ENCODE measurements around the gene NEB. TPM values are rescaled to one million over a fixed set of nuclear protein-coding genes. Genes with fewer than 3 reads are reported as not detected.
A peak's percentile ranks its signal among the peaks of the same experiment; 100 is the strongest.

The NEB gene
- total and polyA plus RNA-seq, 2 of the 13 experiments (the other 11 are each of a cell fraction or from before 2014, with no cell fraction given), result 0.21 to 0.24 TPM

DNA sequence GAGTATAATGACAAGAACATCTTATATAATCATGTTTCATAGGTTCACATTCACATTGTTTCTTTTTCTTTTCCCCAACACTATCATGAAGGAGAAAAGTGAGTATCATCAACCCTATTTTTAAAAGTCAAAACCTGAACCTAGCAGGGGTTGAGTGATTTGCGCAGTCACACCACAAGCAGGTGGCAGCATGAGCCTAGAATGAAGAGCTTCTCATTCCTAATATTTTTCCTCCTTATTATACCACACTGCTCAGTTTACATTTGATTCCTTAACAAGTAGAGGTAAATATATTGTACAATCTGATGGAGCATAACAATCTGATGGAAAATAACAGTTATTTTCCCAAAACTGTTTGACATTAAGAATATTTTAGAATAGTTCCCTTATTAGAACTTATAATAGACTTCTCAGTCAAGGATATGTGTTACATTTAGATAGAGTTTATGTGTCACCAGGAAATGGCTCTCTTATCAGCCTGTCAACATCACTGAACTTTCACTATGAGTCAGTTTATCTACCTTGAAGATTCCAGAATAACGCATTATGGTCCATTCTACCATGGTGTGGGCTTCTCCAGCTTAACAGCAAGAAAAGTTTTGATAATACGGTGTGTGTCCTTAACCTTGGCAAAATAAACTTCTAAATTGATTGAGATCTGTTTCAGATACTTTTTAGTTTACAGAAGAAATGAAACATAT lies 119.5 kb downstream of the NEB start:
- no peak overlapping the region for H3K4me2 ChIP-seq (ENCODE audit: low read depth, low read length)
- H3K27ac ChIP-seq (ENCODE audit: extremely low read length, insufficient read depth, low read length), result no peak overlapping the region
- TF ChIP-seq STAG1 (CRISPR knock-in tag; IDR thresholded peaks at IDR 0.05) (peak; percentile 43), ZBTB7A (CRISPR knock-in tag; IDR thresholded peaks at IDR 0.05) (no peak), ZNF274 (CRISPR knock-in tag; IDR thresholded peaks at IDR 0.05) (no peak), ZNF121 (CRISPR knock-in tag; IDR thresholded peaks at IDR 0.05) (no peak)
- TF ChIP-seq, protein P1, sequence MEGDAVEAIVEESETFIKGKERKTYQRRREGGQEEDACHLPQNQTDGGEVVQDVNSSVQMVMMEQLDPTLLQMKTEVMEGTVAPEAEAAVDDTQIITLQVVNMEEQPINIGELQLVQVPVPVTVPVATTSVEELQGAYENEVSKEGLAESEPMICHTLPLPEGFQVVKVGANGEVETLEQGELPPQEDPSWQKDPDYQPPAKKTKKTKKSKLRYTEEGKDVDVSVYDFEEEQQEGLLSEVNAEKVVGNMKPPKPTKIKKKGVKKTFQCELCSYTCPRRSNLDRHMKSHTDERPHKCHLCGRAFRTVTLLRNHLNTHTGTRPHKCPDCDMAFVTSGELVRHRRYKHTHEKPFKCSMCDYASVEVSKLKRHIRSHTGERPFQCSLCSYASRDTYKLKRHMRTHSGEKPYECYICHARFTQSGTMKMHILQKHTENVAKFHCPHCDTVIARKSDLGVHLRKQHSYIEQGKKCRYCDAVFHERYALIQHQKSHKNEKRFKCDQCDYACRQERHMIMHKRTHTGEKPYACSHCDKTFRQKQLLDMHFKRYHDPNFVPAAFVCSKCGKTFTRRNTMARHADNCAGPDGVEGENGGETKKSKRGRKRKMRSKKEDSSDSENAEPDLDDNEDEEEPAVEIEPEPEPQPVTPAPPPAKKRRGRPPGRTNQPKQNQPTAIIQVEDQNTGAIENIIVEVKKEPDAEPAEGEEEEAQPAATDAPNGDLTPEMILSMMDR (CRISPR knock-in tag; IDR thresholded peaks at IDR 0.05), result peak; percentile 48
- TF ChIP-seq, protein P2, sequence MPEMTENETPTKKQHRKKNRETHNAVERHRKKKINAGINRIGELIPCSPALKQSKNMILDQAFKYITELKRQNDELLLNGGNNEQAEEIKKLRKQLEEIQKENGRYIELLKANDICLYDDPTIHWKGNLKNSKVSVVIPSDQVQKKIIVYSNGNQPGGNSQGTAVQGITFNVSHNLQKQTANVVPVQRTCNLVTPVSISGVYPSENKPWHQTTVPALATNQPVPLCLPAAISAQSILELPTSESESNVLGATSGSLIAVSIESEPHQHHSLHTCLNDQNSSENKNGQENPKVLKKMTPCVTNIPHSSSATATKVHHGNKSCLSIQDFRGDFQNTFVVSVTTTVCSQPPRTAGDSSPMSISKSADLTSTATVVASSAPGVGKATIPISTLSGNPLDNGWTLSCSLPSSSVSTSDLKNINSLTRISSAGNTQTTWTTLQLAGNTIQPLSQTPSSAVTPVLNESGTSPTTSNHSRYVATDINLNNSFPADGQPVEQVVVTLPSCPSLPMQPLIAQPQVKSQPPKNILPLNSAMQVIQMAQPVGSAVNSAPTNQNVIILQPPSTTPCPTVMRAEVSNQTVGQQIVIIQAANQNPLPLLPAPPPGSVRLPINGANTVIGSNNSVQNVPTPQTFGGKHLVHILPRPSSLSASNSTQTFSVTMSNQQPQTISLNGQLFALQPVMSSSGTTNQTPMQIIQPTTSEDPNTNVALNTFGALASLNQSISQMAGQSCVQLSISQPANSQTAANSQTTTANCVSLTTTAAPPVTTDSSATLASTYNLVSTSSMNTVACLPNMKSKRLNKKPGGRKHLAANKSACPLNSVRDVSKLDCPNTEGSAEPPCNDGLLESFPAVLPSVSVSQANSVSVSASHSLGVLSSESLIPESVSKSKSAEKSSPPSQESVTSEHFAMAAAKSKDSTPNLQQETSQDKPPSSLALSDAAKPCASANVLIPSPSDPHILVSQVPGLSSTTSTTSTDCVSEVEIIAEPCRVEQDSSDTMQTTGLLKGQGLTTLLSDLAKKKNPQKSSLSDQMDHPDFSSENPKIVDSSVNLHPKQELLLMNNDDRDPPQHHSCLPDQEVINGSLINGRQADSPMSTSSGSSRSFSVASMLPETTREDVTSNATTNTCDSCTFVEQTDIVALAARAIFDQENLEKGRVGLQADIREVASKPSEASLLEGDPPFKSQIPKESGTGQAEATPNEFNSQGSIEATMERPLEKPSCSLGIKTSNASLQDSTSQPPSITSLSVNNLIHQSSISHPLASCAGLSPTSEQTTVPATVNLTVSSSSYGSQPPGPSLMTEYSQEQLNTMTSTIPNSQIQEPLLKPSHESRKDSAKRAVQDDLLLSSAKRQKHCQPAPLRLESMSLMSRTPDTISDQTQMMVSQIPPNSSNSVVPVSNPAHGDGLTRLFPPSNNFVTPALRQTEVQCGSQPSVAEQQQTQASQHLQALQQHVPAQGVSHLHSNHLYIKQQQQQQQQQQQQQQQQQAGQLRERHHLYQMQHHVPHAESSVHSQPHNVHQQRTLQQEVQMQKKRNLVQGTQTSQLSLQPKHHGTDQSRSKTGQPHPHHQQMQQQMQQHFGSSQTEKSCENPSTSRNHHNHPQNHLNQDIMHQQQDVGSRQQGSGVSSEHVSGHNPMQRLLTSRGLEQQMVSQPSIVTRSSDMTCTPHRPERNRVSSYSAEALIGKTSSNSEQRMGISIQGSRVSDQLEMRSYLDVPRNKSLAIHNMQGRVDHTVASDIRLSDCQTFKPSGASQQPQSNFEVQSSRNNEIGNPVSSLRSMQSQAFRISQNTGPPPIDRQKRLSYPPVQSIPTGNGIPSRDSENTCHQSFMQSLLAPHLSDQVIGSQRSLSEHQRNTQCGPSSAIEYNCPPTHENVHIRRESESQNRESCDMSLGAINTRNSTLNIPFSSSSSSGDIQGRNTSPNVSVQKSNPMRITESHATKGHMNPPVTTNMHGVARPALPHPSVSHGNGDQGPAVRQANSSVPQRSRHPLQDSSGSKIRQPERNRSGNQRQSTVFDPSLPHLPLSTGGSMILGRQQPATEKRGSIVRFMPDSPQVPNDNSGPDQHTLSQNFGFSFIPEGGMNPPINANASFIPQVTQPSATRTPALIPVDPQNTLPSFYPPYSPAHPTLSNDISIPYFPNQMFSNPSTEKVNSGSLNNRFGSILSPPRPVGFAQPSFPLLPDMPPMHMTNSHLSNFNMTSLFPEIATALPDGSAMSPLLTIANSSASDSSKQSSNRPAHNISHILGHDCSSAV (CRISPR knock-in tag; IDR thresholded peaks at IDR 0.05; ENCODE audit: borderline replicate concordance), result no peak
- BruUV-seq (replicated peaks), result no TSS peak
- H4K20me1 ChIP-seq (ENCODE audit: insufficient read depth, low read length), result no peaks in the 10 kb centered on the region
- DNase-seq (ENCODE audit: low spot score) (no peak), ATAC-seq (no peak), FAIRE-seq (no peak)
- ChIA-PET CTCF (ENCODE audit: low intra/inter-chr PET ratio, low total read pairs) (interaction anchor here (1.0 kb wide), 1 partner anchor 411 kb away, joined by 3 read pairs; no protein-coding TSS in a partner anchor), POLR2A (no interaction called here)
- in situ Hi-C loops (cut with HindIII; ENCODE audit: extremely low pct_ligation_motif_present, low pct_unique_long_range_greater_than_20kb), result no loop called here
- no peaks in the 10 kb centered on the region for H3K36me3 ChIP-seq (replicated peaks in 1 of 2; ENCODE audit: control insufficient read depth in 1 of 2, insufficient read depth in 2 of 2, low read length in 2 of 2)
- no peak overlapping the region for H3K9ac ChIP-seq (ENCODE audit: insufficient read depth, low read depth, low read length)
- no peaks in the 10 kb centered on the region for H3K79me2 ChIP-seq (ENCODE audit: insufficient read depth, low read length)
- peaks cover 9% of the 10 kb centered on the region for H3K4me1 ChIP-seq (ENCODE audit: insufficient read depth, low read length)
- 67% methylated on average over 3 of the region's 3 CpGs for WGBS (ENCODE audit: low lambda C conversion rate)
- H3K4me3 ChIP-seq (replicated peaks in 1 of 3; ENCODE audit: insufficient read depth in 1 of 3, low read depth in 2 of 3, low read length in 3 of 3), result no peak overlapping the region
- H3K9me3 ChIP-seq (ENCODE audit: low read length), result no peaks in the 10 kb centered on the region
- intact Hi-C loops (cut with micrococcal nuclease; ENCODE audit: unreplicated experiment), result no loop called here
- no peak overlapping the region for H2AFZ ChIP-seq (ENCODE audit: low read length)
- no peaks in the 10 kb centered on the region for H3K27me3 ChIP-seq (ENCODE audit: control insufficient read depth in 1 of 2, insufficient read depth in 2 of 2, low read length in 2 of 2)
